GM12874 (cell line): Measurements from ENCODE around the gene LPCAT1.

Experiments used
- CTCF ChIP-seq: IDR thresholded peaks from 2 replicates; pipeline ENCODE4 v1.5.1; 2011; ENCODE audit warnings: low read depth, mild to moderate bottlenecking, control low read depth, low read length, moderate library complexity; ENCODE audit not compliant: insufficient read depth

Gene LPCAT1

DNA sequence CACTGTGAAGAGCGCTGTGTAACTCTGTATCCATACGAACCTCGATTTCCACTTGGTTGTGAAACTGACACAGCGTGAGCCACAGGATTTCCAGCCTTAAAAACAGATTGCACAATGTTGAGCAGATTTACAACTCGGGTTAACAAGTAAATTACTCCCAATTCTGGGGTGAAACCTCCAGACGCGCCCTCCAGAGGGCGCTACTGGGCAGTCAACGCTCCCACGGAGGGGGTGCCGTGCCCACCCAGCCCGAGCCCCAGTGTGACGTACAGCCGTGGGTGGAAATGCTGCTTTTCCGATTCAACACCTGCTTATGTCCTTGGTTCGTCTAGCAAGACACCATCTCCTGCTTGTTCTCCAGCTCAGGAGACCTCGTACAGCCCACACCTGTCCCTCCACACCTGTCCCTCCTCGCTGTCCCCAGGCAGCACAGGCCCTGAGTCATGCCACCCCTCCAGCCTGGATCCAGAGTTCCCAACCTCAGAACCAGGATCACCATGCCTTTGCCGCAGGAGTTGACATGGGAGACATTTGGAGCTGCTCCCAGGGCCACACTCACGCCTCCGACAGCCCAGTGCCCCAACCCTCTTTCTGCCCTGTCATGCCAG, 44.1 kb downstream of the LPCAT1 start:
- TF ChIP-seq CTCF, result peak; percentile 87

- TF ChIP-seq CTCF, result no peak
Observed at GRCh38 chr5:1479066-1479465, 44.7 kb downstream of the LPCAT1 start.

- no peak for TF ChIP-seq CTCF
Observed at GRCh38 chr5:1478271-1479035, 45.3 kb downstream of the LPCAT1 start.

- TF ChIP-seq CTCF, result no peak
Observed at GRCh38 chr5:1477341-1477740, 46.4 kb downstream of the LPCAT1 start.

DNA sequence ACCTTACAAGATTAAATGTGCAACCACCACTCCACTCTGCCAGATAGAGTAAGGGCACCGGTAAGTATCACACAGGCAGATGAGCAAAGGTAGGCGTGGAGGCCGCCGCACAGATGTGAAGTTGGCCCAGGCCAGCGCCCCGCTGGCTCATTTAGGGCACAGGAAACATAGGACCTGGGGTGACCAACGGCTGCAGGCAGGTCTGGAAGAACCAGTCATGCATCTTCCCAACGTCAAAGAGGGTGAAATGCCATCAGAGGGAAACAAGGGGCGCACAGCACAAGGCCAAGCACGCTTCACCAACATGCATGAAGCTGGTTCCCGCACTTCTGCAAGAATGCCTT, 46.8 kb downstream of the LPCAT1 start:
- no peak for TF ChIP-seq CTCF

DNA sequence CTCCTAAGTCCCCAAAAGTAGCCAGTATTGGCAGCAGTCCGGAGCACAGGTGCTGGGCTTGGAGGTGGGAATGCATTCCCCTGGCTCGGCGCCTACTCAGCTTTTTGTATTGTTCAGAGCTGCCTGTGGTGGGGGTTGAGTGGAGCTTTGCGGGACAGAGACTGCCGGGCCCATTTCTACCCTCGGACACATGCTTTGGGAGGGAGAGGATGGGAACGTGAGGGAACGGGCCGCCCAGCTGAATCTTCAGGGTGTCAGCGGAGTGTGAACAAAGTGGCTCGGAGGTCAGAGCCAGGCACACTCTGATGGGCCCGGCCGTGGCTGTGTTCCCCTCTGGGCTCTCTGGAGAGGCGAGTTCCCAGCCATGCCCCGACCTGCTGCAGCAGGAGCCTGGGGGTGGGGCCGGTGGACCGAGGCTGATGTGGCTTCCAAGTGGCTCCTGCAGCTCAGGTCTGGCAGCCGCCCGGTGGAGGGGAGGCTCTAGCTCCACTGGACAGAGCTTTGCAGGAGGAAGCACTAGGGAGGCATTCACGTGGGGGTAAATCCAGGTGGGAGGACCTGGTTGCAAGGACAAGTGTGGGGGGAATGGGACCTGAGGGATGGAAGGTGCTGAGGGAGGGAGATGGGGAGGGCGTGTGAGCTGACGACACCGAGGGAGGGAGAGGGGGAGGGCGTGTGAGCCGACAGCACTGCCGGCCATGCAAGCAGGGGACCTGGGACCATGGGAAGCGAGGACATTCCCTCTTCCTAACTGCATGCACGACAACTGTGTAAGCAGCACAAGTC, 47.4 kb downstream of the LPCAT1 start:
- TF ChIP-seq CTCF, result no peak

GRCh38 chr5:1474866-1475543, 48.8 kb downstream of the LPCAT1 start:
- no peak for TF ChIP-seq CTCF
